K562 (cell line): ENCODE data around the gene YIPF2. TPM values are rescaled to one million over a fixed set of nuclear protein-coding genes. Genes with fewer than 3 reads are reported as not detected.

Experiments
- ATAC-seq: fragments of 200-7000 bp; cut with Tn5 transposase; 3 replicates; pipeline ENCODE4 v1.9.1; 2020; ENCODE audit warnings: moderate library complexity
- BruUV-seq: library from RNA; stranded (reverse); fragments of 400-500 nt; replicated peaks from 2 replicates; lab custom pipeline; 2021; lab: Mats Ljungman, UMichigan
- CTCF ChIA-PET: fragments of 300-600 bp; formaldehyde crosslinking; extraction: SDS; loops from one replicate; lab custom pipeline; 2021; ENCODE audit warnings: low intra/inter-chr PET ratio; lab: Yijun Ruan, JAX
- POLR2A ChIA-PET: fragments of 300-600, 350-650 bp; sonication (Branson Sonifier 250); formaldehyde crosslinking; extraction: SDS; loops from one replicate; lab custom pipeline; 2021; ENCODE audit warnings: antibody characterized with exemption, inconsistent platforms; lab: Yijun Ruan, JAX
- DNase-seq, 4 experiments: peaks; one replicate each; pipeline versions ENCODE4 v3.0.0 to v3.0.0-alpha.2; 2011 to 2018; ENCODE audit warnings: low spot score in 3 of 4, mixed read lengths in 3 of 4; ENCODE audit errors: extremely low read depth in 1 of 4
- FAIRE-seq: peaks from 2 replicates; lab custom pipeline; 2011; peaks lifted over from hg19 to GRCh38; lab: Jason Lieb, UNC
- H2AFZ ChIP-seq: 2 replicates; pipeline ENCODE4 v1.6.0; 2011; ENCODE audit warnings: low read depth, low read length, control low read depth, inconsistent platforms
- H3K27ac ChIP-seq: fragments of 200-600 bp; 3 replicates; pipeline ENCODE4 v1.8.0; 2011; ENCODE audit warnings: low read depth, mild to moderate bottlenecking, control low read depth, inconsistent platforms, low read length, moderate library complexity, mixed read lengths; ENCODE audit errors: extremely low read depth
- H3K27me3 ChIP-seq, 2 experiments: fragments of 300-600 bp in 1 of 2; 2 replicates in 1 of 2; 3 replicates in 1 of 2; pipeline versions ENCODE4 v1.6.0 to v1.8.0; 2011; ENCODE audit warnings: inconsistent platforms in 2 of 2, low read length in 2 of 2, mild to moderate bottlenecking in 1 of 2, mixed read lengths in 1 of 2, moderate library complexity in 1 of 2; ENCODE audit not compliant: control insufficient read depth in 2 of 2, insufficient read depth in 2 of 2
- H3K36me3 ChIP-seq: fragments of 300-600 bp; 3 replicates; pipeline ENCODE4 v1.8.0; 2011; ENCODE audit warnings: mild to moderate bottlenecking, low read length, inconsistent platforms; ENCODE audit not compliant: control insufficient read depth, insufficient read depth
- H3K4me1 ChIP-seq, 2 experiments: fragments of 200-600 bp in 1 of 2; replicated peaks in 1 of 2; 2 replicates in 1 of 2; 3 replicates in 1 of 2; pipeline versions ENCODE4 v1.5.1 to v1.8.0; 2011; ENCODE audit warnings: inconsistent platforms in 2 of 2, low read length in 2 of 2, mild to moderate bottlenecking in 1 of 2, mixed read lengths in 1 of 2, moderate library complexity in 1 of 2; ENCODE audit not compliant: control insufficient read depth in 2 of 2, insufficient read depth in 2 of 2
- H3K4me2 ChIP-seq: 2 replicates; pipeline ENCODE4 v1.6.1; 2011; ENCODE audit warnings: low read length, control low read depth, inconsistent platforms, mixed read lengths; ENCODE audit not compliant: insufficient read depth
- H3K4me3 ChIP-seq: fragments of 200-600 bp; sonication (generic), shearing (Covaris generic); 2 replicates; pipeline ENCODE4 v1.5.1; 2016; ENCODE audit warnings: control low read depth, inconsistent platforms
- H3K79me2 ChIP-seq: fragments of 200-600 bp; 3 replicates; pipeline ENCODE4 v1.8.0; 2011; ENCODE audit warnings: low read length, inconsistent platforms; ENCODE audit not compliant: control insufficient read depth, insufficient read depth
- H3K9ac ChIP-seq, 2 experiments: 2 replicates each; pipeline versions ENCODE4 v1.6.0 to v1.6.1; 2011; ENCODE audit warnings: low read depth in 2 of 2, low read length in 2 of 2, control low read depth in 1 of 2, inconsistent platforms in 1 of 2, mild to moderate bottlenecking in 1 of 2, mixed read lengths in 1 of 2; ENCODE audit not compliant: insufficient read depth in 1 of 2
- H3K9me1 ChIP-seq: one replicate; pipeline ENCODE4 v1.6.0; 2011; ENCODE audit warnings: inconsistent platforms, mild to moderate bottlenecking, low read length, moderate library complexity; ENCODE audit not compliant: control insufficient read depth, insufficient read depth
- H3K9me3 ChIP-seq: replicated peaks from 2 replicates; pipeline ENCODE4 v1.5.1; 2011; ENCODE audit warnings: low read depth, low read length, inconsistent platforms; ENCODE audit not compliant: control insufficient read depth, insufficient read depth
- H4K20me1 ChIP-seq: replicated peaks from 2 replicates; pipeline ENCODE4 v1.6.1; 2011; ENCODE audit warnings: low read length, inconsistent platforms, mixed read lengths; ENCODE audit not compliant: control insufficient read depth, insufficient read depth
- CTCF ChIP-seq, 3 experiments: IDR thresholded peaks in 2 of 3; conservative IDR thresholded peaks in 1 of 3; 2 replicates each; pipeline ENCODE4 v1.5.1; 2011 to 2012; ENCODE audit warnings: low read length in 3 of 3, mild to moderate bottlenecking in 3 of 3, control low read depth in 2 of 3, improper control_type of control experiment in 1 of 3, inconsistent platforms in 1 of 3, low read depth in 1 of 3, mixed read lengths in 1 of 3, moderate library complexity in 1 of 3; ENCODE audit not compliant: insufficient read depth in 2 of 3
- MCM3 ChIP-seq: fragments of 450-650 bp; IDR thresholded peaks from 2 replicates; pipeline ENCODE4 v1.6.1; 2016
- MCM5 ChIP-seq: fragments of 450-650 bp; IDR thresholded peaks from 2 replicates; pipeline ENCODE4 v1.6.1; 2016; ENCODE audit warnings: low read depth
- PCBP1 ChIP-seq: fragments of 200-400 bp; formaldehyde crosslinking; IDR thresholded peaks from 2 replicates; pipeline ENCODE4 v1.6.1; 2018; ENCODE audit warnings: mild to moderate bottlenecking, low read depth, low read length; ENCODE audit not compliant: poor library complexity, severe bottlenecking
- POLR2G ChIP-seq: fragments of 200-400 bp; formaldehyde crosslinking; IDR thresholded peaks from 2 replicates; pipeline ENCODE4 v1.6.1; 2017; ENCODE audit warnings: low read depth, mild to moderate bottlenecking, antibody characterized with exemption, low read length, moderate library complexity
- RAD21 ChIP-seq, 2 experiments: fragments of 250-450 bp in 1 of 2; fragments of 450-650 bp in 1 of 2; sonication (Bioruptor Pico) in 1 of 2; formaldehyde crosslinking in 1 of 2; IDR thresholded peaks in 1 of 2; conservative IDR thresholded peaks in 1 of 2; 2 replicates each; pipeline versions ENCODE4 v1.4.0 to v1.8.0; 2020 to 2022; ENCODE audit warnings: mild to moderate bottlenecking in 2 of 2, moderate library complexity in 1 of 2
- RBM22 ChIP-seq: fragments of 200-400 bp; formaldehyde crosslinking; IDR thresholded peaks from 2 replicates; pipeline ENCODE4 v1.6.1; 2018; ENCODE audit warnings: low read length, low read depth; ENCODE audit not compliant: poor library complexity, severe bottlenecking
- RFX7 ChIP-seq: fragments of 250-450 bp; sonication (Bioruptor Pico); IDR thresholded peaks from 2 replicates; pipeline ENCODE4 v1.5.1; 2021; ENCODE audit warnings: mild to moderate bottlenecking
- YY1 ChIP-seq, 3 experiments: IDR thresholded peaks; 2 replicates each; pipeline ENCODE4 v1.6.1; 2011; ENCODE audit warnings: low read length in 2 of 3, mild to moderate bottlenecking in 2 of 3, moderate library complexity in 2 of 3, borderline replicate concordance in 1 of 3, control low read depth in 1 of 3, low read depth in 1 of 3; ENCODE audit not compliant: insufficient read depth in 3 of 3, insufficient replicate concordance in 2 of 3, control insufficient read depth in 1 of 3, insufficient read length in 1 of 3; ENCODE audit errors: extremely low read depth in 1 of 3
- ZNF143 ChIP-seq: sonication (generic); formaldehyde crosslinking; IDR thresholded peaks from 2 replicates; pipeline ENCODE4 v1.9.0; 2022; ENCODE audit warnings: mild to moderate bottlenecking, missing genetic modification reagents
- ZNF212 ChIP-seq: fragments of 450-650 bp; formaldehyde crosslinking; IDR thresholded peaks from 2 replicates; pipeline ENCODE4 v1.4.0; 2020; ENCODE audit warnings: mild to moderate bottlenecking
- WGBS: fragments of 100-300 bp; shearing (Covaris generic); methylation state at CpG from one replicate; pipeline ENCODE4 v1.1.6; 2016; ENCODE audit warnings: low coverage, mixed read lengths; ENCODE audit not compliant: insufficient coverage; ENCODE audit errors: missing lambda C conversion rate; 5-methylcytosine and 5-hydroxymethylcytosine counted together
- in situ Hi-C: fragments of 300-500 bp; cut with MboI; formaldehyde crosslinking; loops from 4 replicates; pipeline ENCODE4 v1.15.0; 2018; ENCODE audit warnings: inconsistent platforms, mixed read lengths
- intact Hi-C: fragments of 100-400 bp; cut with micrococcal nuclease; formaldehyde crosslinking; loops from 2 replicates; pipeline ENCODE4 v1.14.2; 2022
- polyA plus RNA-seq, 8 experiments: library from polyadenylated mRNA; depleted of rRNA in 4 of 8; stranded (reverse) in 5 of 8; unstranded in 3 of 8; fragments of >200 nt; fragmentation: Nextera tagmentation in 2 of 8; fragmentation: Illumina TruSeq in 1 of 8; extraction: Ambion mirVana in 2 of 8; extraction: Trizol in 1 of 8; gene quantifications; 2 replicates each; pipeline versions ENCODE4 v1.2.1 to v1.2.3, GENCODE V29; 2011 to 2014; ENCODE audit warnings: inconsistent platforms in 1 of 8, missing spikeins in 1 of 8
- total RNA-seq, 7 experiments: library from RNA; depleted of rRNA in 6 of 7; stranded (reverse); fragments of >200 nt in 6 of 7; fragmentation: Illumina TruSeq in 2 of 7; extraction: Trizol in 2 of 7; gene quantifications; 2 replicates each; pipeline versions ENCODE4 v1.2.1 to v1.2.3, GENCODE V29; 2011 to 2021; ENCODE audit warnings: low replicate concordance in 1 of 7
- TF ChIP-seq, protein P1 (sequence below): fragments of 200-800 bp; sonication (Bioruptor generic); IDR thresholded peaks from 2 replicates; pipeline ENCODE4 v1.6.1; 2017; ENCODE audit warnings: missing genetic modification characterization, missing compliant biosample characterization
- TF ChIP-seq, protein P2 (sequence below), 2 experiments: IDR thresholded peaks; 2 replicates each; pipeline ENCODE4 v1.6.1; 2012; ENCODE audit warnings: improper control_type of control experiment in 2 of 2, low read depth in 2 of 2, low read length in 2 of 2, borderline replicate concordance in 1 of 2

The YIPF2 gene
- total and polyA plus RNA-seq, 9 of the 15 experiments (the other 6 are each of a cell fraction or from before 2014, with no cell fraction given), result 1.3 to 65.2 (median 31.6) TPM

DNA sequence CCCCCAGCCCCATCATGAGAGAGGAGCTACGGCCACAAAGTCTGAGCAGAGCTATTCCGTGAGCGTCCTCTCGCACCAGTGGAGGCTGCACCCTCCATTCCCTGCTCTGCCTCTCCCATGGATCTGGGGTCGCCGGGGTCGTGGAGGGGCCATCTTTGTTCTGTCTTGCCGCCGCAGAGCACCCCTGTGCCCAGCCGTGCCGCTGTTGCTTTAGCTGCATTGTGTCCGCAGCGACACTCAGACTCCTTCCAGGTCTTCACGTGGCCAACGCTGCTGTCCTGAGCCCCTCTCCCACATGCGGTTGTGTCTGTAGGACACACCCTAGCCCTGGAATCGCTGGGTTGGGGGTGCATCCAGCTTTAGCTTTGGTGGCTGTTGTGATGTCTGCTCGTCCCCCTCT, 15.8 kb downstream of the YIPF2 start (continued):
- TF ChIP-seq RAD21 (CRISPR knock-in tag; conservative IDR thresholded peaks at IDR 0.05 in 1 of 2, IDR thresholded peaks at IDR 0.05 in 1 of 2) (no peak), MCM5 (no peak), RFX7 (CRISPR knock-in tag) (no peak), PCBP1 (no peak), RBM22 (peak; percentile 40), MCM3 (no peak), POLR2G (peak; percentile 54)
- TF ChIP-seq, protein P1, sequence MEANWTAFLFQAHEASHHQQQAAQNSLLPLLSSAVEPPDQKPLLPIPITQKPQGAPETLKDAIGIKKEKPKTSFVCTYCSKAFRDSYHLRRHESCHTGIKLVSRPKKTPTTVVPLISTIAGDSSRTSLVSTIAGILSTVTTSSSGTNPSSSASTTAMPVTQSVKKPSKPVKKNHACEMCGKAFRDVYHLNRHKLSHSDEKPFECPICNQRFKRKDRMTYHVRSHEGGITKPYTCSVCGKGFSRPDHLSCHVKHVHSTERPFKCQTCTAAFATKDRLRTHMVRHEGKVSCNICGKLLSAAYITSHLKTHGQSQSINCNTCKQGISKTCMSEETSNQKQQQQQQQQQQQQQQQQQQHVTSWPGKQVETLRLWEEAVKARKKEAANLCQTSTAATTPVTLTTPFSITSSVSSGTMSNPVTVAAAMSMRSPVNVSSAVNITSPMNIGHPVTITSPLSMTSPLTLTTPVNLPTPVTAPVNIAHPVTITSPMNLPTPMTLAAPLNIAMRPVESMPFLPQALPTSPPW (CRISPR knock-in tag), result no peak

DNA sequence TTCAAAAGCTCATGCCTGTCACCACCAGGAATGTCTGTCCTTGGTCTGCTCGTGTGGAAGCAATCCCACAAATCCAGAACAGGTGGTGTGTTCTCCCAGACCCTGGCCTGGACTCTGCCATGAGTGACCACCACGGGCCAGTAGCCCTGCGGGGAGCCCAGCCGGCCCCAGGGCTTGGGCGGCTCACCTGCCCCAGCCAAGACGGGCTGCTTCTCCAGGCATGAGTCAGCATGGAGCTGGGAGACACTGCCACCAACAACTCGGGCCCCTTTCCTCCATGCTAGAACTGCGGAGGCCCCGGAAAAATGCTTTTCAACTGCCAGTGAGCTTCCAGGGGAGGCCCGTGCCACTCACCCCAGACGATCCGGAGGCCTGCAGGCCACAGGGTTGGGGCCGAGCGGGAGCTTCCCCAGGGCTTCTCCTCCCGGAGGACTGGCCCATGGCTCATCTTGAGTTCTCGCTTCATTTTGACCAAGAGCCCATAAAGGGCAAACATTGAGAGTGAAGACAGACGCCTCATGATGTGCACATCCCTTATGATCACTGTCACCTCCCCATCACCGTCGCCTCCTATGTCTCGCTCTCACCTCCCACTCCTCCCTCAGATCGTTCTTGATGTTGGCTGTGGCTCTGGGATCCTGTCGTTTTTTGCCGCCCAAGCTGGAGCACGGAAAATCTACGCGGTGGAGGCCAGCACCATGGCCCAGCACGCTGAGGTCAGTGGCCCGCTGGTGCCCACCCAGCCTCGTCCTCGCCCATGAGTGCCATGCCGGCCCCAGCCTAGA, 16.7 kb downstream of the YIPF2 start:
- no peak for FAIRE-seq
- Histone ChIP-seq H3K4me2 (no peak overlapping the region), H4K20me1 (no peaks in the 10 kb centered on the region), H3K9me3 (no peaks in the 10 kb centered on the region), H3K36me3 (peaks cover 80% of the 10 kb centered on the region; the same call in 2 of the 3 replicates), H3K4me1 (peaks cover 0 to 29% of the 10 kb centered on the region in 2 experiments; a peak in 2 of 5 replicates), H3K9me1 (no peaks in the 10 kb centered on the region), H3K79me2 (no peaks in the 10 kb centered on the region; the same call in 2 of the 3 replicates), H3K27ac (no peak overlapping the region), H3K9ac (peak overlapping the region in 1 of 2 experiments; percentile 13; a peak in 1 of 4 replicates), H2AFZ (no peak overlapping the region), H3K4me3 (no peak overlapping the region), H3K27me3 (no peaks in the 10 kb centered on the region)
- ChIA-PET CTCF (no interaction called here), POLR2A (interaction anchor here (0.6 to 1.3 kb wide), 2 partner anchors 10 to 47 kb away, joined by 3 to 4 read pairs; no protein-coding TSS in a partner anchor)
- intact Hi-C loops, result no loop called here
- ATAC-seq, result no peak
- BruUV-seq, result no TSS peak
- DNase-seq, result no peak
- in situ Hi-C loops, result no loop called here
- WGBS, result 92% methylated on average over 25 of the region's 31 CpGs
- TF ChIP-seq POLR2G, result peak; percentile 21; the same call in 1 of the 2 replicates
- no peak for TF ChIP-seq CTCF (IDR thresholded peaks at IDR 0.05 in 2 of 3, conservative IDR thresholded peaks at IDR 0.05 in 1 of 3; ENCODE audit: insufficient read depth in 2 of 3, low read depth in 1 of 3, low read length in 3 of 3)
- TF ChIP-seq ZNF143, result no peak
- no peak for TF ChIP-seq YY1 (IDR thresholded peaks at IDR 0.05; ENCODE audit: borderline replicate concordance in 1 of 3, control insufficient read depth in 1 of 3, extremely low read depth in 1 of 3, insufficient read depth in 3 of 3, insufficient read length in 1 of 3, insufficient replicate concordance in 2 of 3, low read depth in 1 of 3, low read length in 2 of 3)
- TF ChIP-seq ZNF212 (CRISPR knock-in tag), result no peak
- TF ChIP-seq, protein P2, sequence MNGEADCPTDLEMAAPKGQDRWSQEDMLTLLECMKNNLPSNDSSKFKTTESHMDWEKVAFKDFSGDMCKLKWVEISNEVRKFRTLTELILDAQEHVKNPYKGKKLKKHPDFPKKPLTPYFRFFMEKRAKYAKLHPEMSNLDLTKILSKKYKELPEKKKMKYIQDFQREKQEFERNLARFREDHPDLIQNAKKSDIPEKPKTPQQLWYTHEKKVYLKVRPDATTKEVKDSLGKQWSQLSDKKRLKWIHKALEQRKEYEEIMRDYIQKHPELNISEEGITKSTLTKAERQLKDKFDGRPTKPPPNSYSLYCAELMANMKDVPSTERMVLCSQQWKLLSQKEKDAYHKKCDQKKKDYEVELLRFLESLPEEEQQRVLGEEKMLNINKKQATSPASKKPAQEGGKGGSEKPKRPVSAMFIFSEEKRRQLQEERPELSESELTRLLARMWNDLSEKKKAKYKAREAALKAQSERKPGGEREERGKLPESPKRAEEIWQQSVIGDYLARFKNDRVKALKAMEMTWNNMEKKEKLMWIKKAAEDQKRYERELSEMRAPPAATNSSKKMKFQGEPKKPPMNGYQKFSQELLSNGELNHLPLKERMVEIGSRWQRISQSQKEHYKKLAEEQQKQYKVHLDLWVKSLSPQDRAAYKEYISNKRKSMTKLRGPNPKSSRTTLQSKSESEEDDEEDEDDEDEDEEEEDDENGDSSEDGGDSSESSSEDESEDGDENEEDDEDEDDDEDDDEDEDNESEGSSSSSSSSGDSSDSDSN (IDR thresholded peaks at IDR 0.05; ENCODE audit: borderline replicate concordance in 1 of 2, low read depth in 2 of 2, low read length in 2 of 2), result no peak
